Body of pancreas (tissue), 4 donors: ENCODE results near the gene CHST13. TPM values are rescaled to one million over a fixed set of nuclear protein-coding genes. Genes with fewer than 3 reads are reported as not detected.

Experiments
- ATAC-seq: fragments of 150-250 bp; one replicate; pipeline ENCODE4 v1.9.1; 2016
- DNase-seq, 4 donors: peaks; one replicate each; pipeline ENCODE4 v3.0.0-alpha.2; 2019
- H3K27ac ChIP-seq, 4 donors: fragments of 200-600 bp; sonication (generic); 1 replicate in 3 of 4; 2 replicates in 1 of 4; pipeline versions ENCODE4 v1.5.1 to v1.6.1; 2016 to 2019; ENCODE audit warnings: mild to moderate bottlenecking in 1 of 4, mixed read lengths in 1 of 4, moderate library complexity in 1 of 4
- H3K27me3 ChIP-seq, 2 donors: fragments of 200-600 bp; sonication (generic); one replicate each; pipeline ENCODE4 v1.6.0; 2016; ENCODE audit warnings: mild to moderate bottlenecking in 1 of 2
- H3K36me3 ChIP-seq, 2 donors: fragments of 200-600 bp; sonication (generic); replicated peaks in 1 of 2; 2 replicates each; pipeline ENCODE4 v1.5.1; 2016; ENCODE audit warnings: low read depth in 2 of 2; ENCODE audit not compliant: insufficient read depth in 1 of 2
- H3K4me1 ChIP-seq: fragments of 200-600 bp; sonication (generic); one replicate; pipeline ENCODE4 v1.6.0; 2016
- H3K4me3 ChIP-seq, 2 donors: fragments of 200-600 bp; sonication (generic); 1 replicate in 1 of 2; 2 replicates in 1 of 2; pipeline ENCODE4 v1.5.1; 2016 to 2019
- H3K9me3 ChIP-seq, 3 donors: fragments of 200-600 bp; sonication (generic); 1 replicate in 2 of 3; 2 replicates in 1 of 3; pipeline ENCODE4 v1.5.1; 2016
- CTCF ChIP-seq, 7 experiments: fragments of 450-650 bp in 4 of 7; fragments of 200-600 bp in 3 of 7; sonication (generic) in 3 of 7; IDR thresholded peaks; one replicate each; pipeline ENCODE4 v1.5.1; 2016 to 2019; ENCODE audit warnings: antibody characterized with exemption in 7 of 7
- POLR2A ChIP-seq, 3 donors: fragments of 450-650 bp; IDR thresholded peaks; one replicate each; pipeline ENCODE4 v1.6.1; 2016; ENCODE audit warnings: antibody characterized with exemption in 3 of 3, mild to moderate bottlenecking in 2 of 3
- WGBS, 2 donors: methylation state at CpG; one replicate each; pipeline ENCODE4 v1.1.5; 2017; 5-methylcytosine and 5-hydroxymethylcytosine counted together
- intact Hi-C: fragments of 100-400 bp; cut with DNase I; formaldehyde crosslinking; loops from one replicate; pipeline ENCODE4 v1.15.1; 2023
- total RNA-seq, 2 donors: library from RNA; depleted of rRNA; stranded (reverse); fragments of >200 nt; gene quantifications; one replicate each; pipeline ENCODE4 v1.1.0, GENCODE V29; 2016

Gene CHST13
- total RNA-seq, 2 donors from 2014 or later = 2.3 TPM; not detected in 1

DNA sequence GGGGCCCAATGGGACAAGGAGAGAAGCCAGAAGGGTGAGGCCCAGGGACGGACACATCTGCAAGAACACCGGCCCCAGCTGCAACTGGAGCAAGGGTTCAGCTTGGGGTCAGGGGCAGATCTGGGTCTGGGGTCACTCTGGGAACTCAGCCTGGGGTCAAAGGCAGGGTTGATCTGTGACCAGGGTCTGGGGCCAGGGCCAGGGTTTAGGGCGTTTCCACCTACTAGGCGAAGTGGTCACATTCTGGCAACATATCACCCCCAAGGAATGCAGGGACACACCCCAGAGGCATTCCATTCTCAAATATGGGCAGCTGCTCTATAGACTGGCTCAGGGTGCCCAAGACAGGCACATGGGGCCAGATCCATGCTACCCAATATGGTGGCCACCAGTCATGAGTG is 15.4 kb upstream of the CHST13 start:
- no peaks in the 10 kb centered on the region for H3K27me3 ChIP-seq
- no peaks in the 10 kb centered on the region for H3K36me3 ChIP-seq
- 85 to 92% methylated on average over 4 of the region's 4 CpGs for WGBS, 2 donors
- H3K4me3 ChIP-seq = no peak overlapping the region
- ATAC-seq (no peak), DNase-seq (no peak)
- intact Hi-C loops = no loop called here
- TF ChIP-seq POLR2A (IDR thresholded peaks at IDR 0.05) = no peak
- no peak overlapping the region for H3K27ac ChIP-seq
- H3K4me1 ChIP-seq = no peaks in the 10 kb centered on the region
- H3K9me3 ChIP-seq = no peaks in the 10 kb centered on the region

DNA sequence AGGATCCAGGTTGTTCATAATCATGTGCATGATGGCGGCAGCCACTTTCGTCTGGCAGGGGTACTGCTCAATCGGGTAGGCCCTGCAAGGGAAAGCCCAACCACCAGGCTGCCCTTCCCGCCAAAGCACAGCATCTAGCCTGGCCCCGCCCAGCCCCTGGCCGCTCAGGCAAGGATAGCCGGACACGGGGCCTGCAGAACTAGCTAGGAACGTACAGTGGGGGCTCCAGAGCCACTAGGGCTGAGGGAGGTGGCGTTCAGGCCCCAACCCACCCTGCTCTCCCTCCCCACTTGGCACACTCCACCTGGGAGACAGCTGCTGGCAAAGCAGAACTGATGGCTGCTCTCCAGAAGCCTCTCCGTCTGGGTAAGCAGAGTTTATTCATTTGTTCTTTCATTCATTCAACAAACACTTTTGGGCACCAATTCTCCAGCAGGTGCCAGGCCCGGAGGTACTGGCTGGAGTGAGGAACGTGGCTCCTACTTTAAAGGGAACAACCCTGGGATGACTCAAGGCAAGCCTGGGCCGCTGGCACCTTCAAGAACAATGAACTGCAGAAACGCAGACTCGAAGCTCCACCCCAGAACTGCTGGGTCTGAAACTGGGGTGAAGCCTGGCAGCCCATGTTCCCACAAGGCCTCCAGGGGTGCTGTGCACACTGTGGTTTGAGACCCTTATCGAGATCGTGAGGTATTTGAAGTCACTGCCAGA is 14.2 kb upstream of the CHST13 start:
- intact Hi-C loops = no loop called here
- no peaks in the 10 kb centered on the region for H3K36me3 ChIP-seq
- no peaks in the 10 kb centered on the region for H3K9me3 ChIP-seq
- no peak for TF ChIP-seq CTCF (IDR thresholded peaks at IDR 0.05)
- TF ChIP-seq POLR2A (IDR thresholded peaks at IDR 0.05) = no peak
- DNase-seq (no peak), ATAC-seq (no peak)
- no peak overlapping the region for H3K27ac ChIP-seq
- WGBS, 2 donors = 59 to 66% methylated on average over 10 to 18 of the region's 18 CpGs
- no peaks in the 10 kb centered on the region for H3K4me1 ChIP-seq
- no peak overlapping the region for H3K4me3 ChIP-seq
- no peaks in the 10 kb centered on the region for H3K27me3 ChIP-seq

DNA sequence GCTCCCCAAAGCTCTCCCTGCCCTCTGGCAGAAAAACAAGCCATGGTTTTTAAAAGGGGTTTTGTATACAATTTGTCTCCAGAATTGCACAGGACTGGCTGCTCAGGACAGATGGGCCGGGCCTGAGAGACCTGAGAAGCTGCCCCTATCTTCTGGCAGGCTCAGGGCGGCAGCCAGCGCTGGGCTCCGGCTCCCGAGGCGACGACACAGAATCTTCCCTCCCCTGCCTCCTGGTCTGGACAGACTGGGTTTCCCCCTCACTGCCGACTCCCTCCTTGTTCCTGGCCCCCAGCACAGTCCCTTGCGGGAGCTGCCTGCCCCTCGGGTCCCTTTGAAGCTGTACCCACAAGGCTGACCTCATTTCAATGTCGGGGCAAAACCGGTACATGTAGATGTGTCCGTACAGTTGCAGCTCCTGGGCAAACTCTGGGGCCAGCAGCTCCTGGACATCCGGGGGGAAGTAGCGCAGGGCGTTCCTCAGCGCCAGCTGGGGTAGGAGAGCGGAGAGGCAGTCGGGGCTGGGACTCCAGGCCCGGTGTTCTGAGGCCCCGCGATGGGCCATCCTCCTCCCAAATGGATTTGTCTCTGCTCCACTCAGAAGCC is 13.5 kb upstream of the CHST13 start:
- H3K4me3 ChIP-seq = no peak overlapping the region
- no peaks in the 10 kb centered on the region for H3K9me3 ChIP-seq
- intact Hi-C loops = no loop called here
- ATAC-seq = no peak
- 66 to 82% methylated on average over 19 to 22 of the region's 22 CpGs for WGBS, 2 donors
- H3K36me3 ChIP-seq = no peaks in the 10 kb centered on the region
- no peaks in the 10 kb centered on the region for H3K27me3 ChIP-seq
- no peaks in the 10 kb centered on the region for H3K4me1 ChIP-seq
- no peak for DNase-seq
- TF ChIP-seq POLR2A (IDR thresholded peaks at IDR 0.05) (no peak), CTCF (IDR thresholded peaks at IDR 0.05) (no peak)
- no peak overlapping the region for H3K27ac ChIP-seq

DNA sequence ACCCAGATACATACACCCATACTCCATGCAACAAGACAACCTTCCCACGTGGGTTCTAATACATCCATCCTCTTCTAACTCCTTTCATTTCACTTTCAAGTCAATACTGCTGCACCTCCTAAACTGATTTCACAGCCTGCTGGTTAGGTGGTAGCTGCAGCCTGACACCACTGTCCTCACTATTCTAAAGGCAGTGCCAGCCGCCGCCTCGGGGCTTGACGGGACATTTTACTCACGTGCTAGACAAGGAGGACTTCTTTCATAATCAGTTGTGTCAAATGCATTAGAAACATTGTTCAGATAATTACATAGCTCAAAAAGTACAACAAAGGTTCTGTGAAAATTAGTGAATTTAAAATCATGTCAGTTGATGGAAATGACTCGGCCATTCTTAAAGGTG is 12.7 kb upstream of the CHST13 start:
- Histone ChIP-seq H3K4me3 (no peak overlapping the region), H3K27ac (no peak overlapping the region), H3K4me1 (no peaks in the 10 kb centered on the region), H3K9me3 (no peaks in the 10 kb centered on the region), H3K36me3 (no peaks in the 10 kb centered on the region), H3K27me3 (no peaks in the 10 kb centered on the region)
- ATAC-seq = no peak
- intact Hi-C loops = no loop called here
- no peak for DNase-seq
- WGBS, 2 donors = 63 to 68% methylated on average over 7 of the region's 7 CpGs
- no peak for TF ChIP-seq CTCF (IDR thresholded peaks at IDR 0.05)
- TF ChIP-seq POLR2A (IDR thresholded peaks at IDR 0.05) = no peak

DNA sequence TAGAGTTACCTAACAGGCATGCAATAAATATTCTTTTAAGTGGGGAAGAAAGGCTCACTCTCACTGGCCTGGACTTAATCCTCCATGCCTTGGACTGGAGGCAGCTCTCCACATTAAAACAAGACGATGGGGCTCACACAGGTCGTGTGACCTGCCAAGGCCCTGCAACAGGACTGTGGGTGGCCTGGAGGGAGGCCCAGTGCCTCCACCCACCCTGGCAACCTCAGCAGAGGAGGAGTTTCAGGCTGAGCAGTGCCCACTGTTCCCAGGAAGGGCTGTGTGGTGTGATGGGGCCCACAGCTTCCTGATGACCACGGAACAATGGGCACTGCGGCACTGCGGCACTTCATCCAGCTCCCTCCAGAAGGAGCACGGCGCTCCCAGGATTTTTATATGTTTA is 11.9 kb upstream of the CHST13 start:
- Histone ChIP-seq H3K27me3 (no peaks in the 10 kb centered on the region), H3K4me1 (no peaks in the 10 kb centered on the region), H3K27ac (no peak overlapping the region), H3K36me3 (no peaks in the 10 kb centered on the region), H3K9me3 (no peaks in the 10 kb centered on the region), H3K4me3 (no peak overlapping the region)
- DNase-seq = no peak
- 63 to 69% methylated on average over 7 of the region's 7 CpGs for WGBS, 2 donors
- ATAC-seq = no peak
- intact Hi-C loops = no loop called here
- TF ChIP-seq POLR2A (IDR thresholded peaks at IDR 0.05) (no peak), CTCF (IDR thresholded peaks at IDR 0.05) (no peak)
